NCI-H2107 treated with DMSO at 0.1 percent for 48 hours (cell line): ENCODE measurements around the gene KRT4.

ENCODE experiments used
- DNase-seq: peaks from one replicate; lab custom pipeline; 2025; ENCODE audit not compliant: unreplicated experiment; lab: John Stamatoyannopoulos, UW

Gene KRT4

GRCh38 chr12:52822771-52823510 is 9.0 kb upstream of the KRT4 start:
- no peak for DNase-seq

- DNase-seq: no peak
Measured at GRCh38 chr12:52821826-52822660, 8.1 kb upstream of the KRT4 start.

GRCh38 chr12:52821071-52821730 is 7.3 kb upstream of the KRT4 start:
- DNase-seq: no peak

GRCh38 chr12:52820521-52820920 is 6.6 kb upstream of the KRT4 start:
- no peak for DNase-seq

- no peak for DNase-seq
Measured at GRCh38 chr12:52819731-52820510, 6.0 kb upstream of the KRT4 start.

- no peak for DNase-seq
Measured at GRCh38 chr12:52818887-52819420, 5.0 kb upstream of the KRT4 start.

- no peak for DNase-seq
Measured at GRCh38 chr12:52818388-52818787, 4.5 kb upstream of the KRT4 start.

GRCh38 chr12:52817699-52818238 is 3.9 kb upstream of the KRT4 start:
- no peak for DNase-seq

- no peak for DNase-seq
Measured at GRCh38 chr12:52817003-52817698, 3.2 kb upstream of the KRT4 start.

GRCh38 chr12:52815676-52816588 is 2.0 kb upstream of the KRT4 start:
- DNase-seq: no peak

- no peak for DNase-seq
Measured at GRCh38 chr12:52815161-52815560, 1.2 kb upstream of the KRT4 start.

GRCh38 chr12:52814710-52815155 is 817 bp upstream of the KRT4 start:
- no peak for DNase-seq

- DNase-seq: no peak
Measured at GRCh38 chr12:52813203-52813819, 605 bp downstream of the KRT4 start.

- no peak for DNase-seq
Measured at GRCh38 chr12:52812749-52813148, 1.2 kb downstream of the KRT4 start.

- no peak for DNase-seq
Measured at GRCh38 chr12:52812073-52812400, 1.9 kb downstream of the KRT4 start.

- no peak for DNase-seq
Measured at GRCh38 chr12:52811191-52812072, 2.5 kb downstream of the KRT4 start.

GRCh38 chr12:52810554-52810953 is 3.4 kb downstream of the KRT4 start:
- DNase-seq: no peak

- no peak for DNase-seq
Measured at GRCh38 chr12:52809166-52809565, 4.8 kb downstream of the KRT4 start.
